Nephron progenitor cell (in vitro differentiated cells): ENCODE measurements around the gene FCAR.
"Not testable (repeated sequence)": the region's sequence is repeated elsewhere in the genome, so short reads cannot be mapped to it uniquely, and the experiment has no call there.

ENCODE experiments used
- DNase-seq: peaks from one replicate; pipeline ENCODE4 v3.0.0; 2021
- H3K27ac Mint-ChIP-seq: 2 replicates; pipeline ENCODE4 v1.8.0; 2021; ENCODE audit warnings: mild to moderate bottlenecking, moderate library complexity, mixed read lengths
- H3K27me3 Mint-ChIP-seq: 2 replicates; pipeline ENCODE4 v1.8.0; 2021; ENCODE audit warnings: mild to moderate bottlenecking, low read depth, mixed read lengths; ENCODE audit not compliant: poor library complexity
- H3K36me3 Mint-ChIP-seq: 2 replicates; pipeline ENCODE4 v1.8.0; 2021; ENCODE audit warnings: low read depth, mixed read lengths
- H3K4me1 Mint-ChIP-seq: 2 replicates; pipeline ENCODE4 v1.8.0; 2021; ENCODE audit warnings: mixed read lengths
- H3K4me3 Mint-ChIP-seq: 2 replicates; pipeline ENCODE4 v1.8.0; 2021; ENCODE audit warnings: mild to moderate bottlenecking, moderate library complexity, mixed read lengths
- H3K9me3 Mint-ChIP-seq: 2 replicates; pipeline ENCODE4 v1.8.0; 2021; ENCODE audit warnings: mild to moderate bottlenecking, moderate library complexity, mixed read lengths
- TF ChIP-seq, protein P1 (sequence below): fragments of 200-600 bp; sonication (generic); IDR thresholded peaks from 2 replicates; pipeline ENCODE4 v1.5.0; 2021; ENCODE audit warnings: antibody characterized with exemption

Gene FCAR

DNA sequence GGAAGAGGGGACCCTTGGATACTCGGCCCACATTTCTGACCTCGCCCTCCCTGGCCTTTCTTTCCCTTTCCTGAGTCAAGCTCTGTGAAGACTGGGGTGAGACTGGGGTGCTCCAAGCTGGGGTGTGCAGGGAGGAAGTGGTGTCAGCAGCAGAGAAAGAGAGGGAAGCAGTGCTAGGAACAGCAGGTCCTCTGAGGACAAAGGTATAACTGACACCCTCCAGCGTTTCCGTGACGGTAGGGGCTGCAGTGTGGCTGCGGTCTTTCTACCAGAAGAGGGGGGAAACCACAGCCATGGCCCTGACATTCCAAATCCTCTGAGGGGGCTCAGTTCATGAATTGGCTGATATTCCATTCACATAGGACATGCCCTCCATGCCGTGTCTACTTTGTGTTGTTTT, 22.7 kb upstream of the FCAR start:
- Mint-ChIP-seq H3K4me1 (no peaks in the 10 kb centered on the region), H3K9me3 (peaks cover 93% of the 10 kb centered on the region)

DNA sequence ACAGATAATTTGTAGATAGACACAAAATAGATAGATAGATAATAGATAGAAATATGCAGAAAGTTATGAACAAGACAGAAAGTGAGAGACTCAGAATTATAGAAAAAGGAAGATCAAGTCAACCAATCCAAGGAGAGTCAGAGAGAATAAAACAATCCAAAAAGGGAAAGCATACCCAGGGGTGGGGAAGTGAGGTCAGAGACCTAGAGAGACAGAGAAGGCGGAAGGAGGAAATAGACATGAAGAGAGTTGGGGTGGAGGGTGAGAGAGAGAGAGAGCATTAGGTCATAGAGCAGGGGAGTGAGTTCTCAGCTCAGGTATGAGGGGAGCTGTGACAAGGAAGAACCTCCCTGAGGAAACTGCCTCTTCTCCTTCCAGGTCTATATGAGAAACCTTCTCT, 18.8 kb upstream of the FCAR start:
- not testable (repeated sequence) for DNase-seq, H3K4me1 Mint-ChIP-seq, H3K27me3 Mint-ChIP-seq, H3K36me3 Mint-ChIP-seq, H3K27ac Mint-ChIP-seq, H3K4me3 Mint-ChIP-seq
- H3K9me3 Mint-ChIP-seq, result peaks cover 92% of the 10 kb centered on the region

More for the DNA sequence above, 22.7 kb upstream of the FCAR start:
- TF ChIP-seq, protein P1, sequence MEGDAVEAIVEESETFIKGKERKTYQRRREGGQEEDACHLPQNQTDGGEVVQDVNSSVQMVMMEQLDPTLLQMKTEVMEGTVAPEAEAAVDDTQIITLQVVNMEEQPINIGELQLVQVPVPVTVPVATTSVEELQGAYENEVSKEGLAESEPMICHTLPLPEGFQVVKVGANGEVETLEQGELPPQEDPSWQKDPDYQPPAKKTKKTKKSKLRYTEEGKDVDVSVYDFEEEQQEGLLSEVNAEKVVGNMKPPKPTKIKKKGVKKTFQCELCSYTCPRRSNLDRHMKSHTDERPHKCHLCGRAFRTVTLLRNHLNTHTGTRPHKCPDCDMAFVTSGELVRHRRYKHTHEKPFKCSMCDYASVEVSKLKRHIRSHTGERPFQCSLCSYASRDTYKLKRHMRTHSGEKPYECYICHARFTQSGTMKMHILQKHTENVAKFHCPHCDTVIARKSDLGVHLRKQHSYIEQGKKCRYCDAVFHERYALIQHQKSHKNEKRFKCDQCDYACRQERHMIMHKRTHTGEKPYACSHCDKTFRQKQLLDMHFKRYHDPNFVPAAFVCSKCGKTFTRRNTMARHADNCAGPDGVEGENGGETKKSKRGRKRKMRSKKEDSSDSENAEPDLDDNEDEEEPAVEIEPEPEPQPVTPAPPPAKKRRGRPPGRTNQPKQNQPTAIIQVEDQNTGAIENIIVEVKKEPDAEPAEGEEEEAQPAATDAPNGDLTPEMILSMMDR, result no peak
- Mint-ChIP-seq H3K27me3 (no peaks in the 10 kb centered on the region), H3K27ac (no peak overlapping the region), H3K4me3 (no peak overlapping the region), H3K36me3 (no peaks in the 10 kb centered on the region)
- no peak for DNase-seq

DNA sequence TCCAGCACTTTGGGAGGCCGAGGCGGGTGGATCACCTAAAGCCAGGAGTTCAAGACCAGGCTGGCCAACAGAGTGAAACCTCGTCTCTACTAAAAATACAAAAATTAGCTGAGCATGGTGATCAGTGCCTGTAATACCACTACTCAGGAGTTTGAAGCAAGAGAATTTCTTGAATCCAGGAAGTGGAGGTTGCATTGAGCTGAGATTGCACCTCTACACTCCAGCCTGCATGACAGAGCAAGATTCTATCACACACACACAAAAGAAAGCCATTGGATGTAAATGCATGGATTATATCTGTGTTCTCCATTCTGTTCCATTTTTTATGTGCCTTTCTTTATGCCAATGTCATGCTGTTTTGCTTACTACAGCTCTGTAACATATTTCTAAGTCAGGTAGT, 15.6 kb upstream of the FCAR start:
- not testable (repeated sequence) for DNase-seq, H3K4me3 Mint-ChIP-seq, H3K36me3 Mint-ChIP-seq, H3K27ac Mint-ChIP-seq, H3K27me3 Mint-ChIP-seq, H3K4me1 Mint-ChIP-seq
- H3K9me3 Mint-ChIP-seq, result peaks cover 79% of the 10 kb centered on the region

DNA sequence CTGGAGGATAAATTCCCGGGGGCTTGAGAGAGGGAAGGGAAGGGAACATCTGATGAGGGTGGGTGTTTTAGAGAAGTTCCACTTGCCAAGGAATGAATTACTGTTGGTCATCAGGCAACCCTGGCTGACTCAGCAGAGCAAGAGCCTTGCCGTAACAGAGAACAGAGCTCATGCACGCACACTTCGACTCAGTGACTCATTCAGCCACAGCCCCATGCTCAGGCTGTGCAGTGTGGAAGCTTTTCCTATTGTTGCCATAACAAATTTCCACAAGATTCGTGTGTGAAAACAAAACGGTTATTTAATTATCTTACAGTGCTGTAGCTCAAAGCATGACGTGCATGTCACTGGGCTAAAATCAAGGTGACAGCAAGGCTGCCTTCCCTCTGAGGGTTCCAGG, 14.6 kb upstream of the FCAR start:
- not testable (repeated sequence) for H3K4me3 Mint-ChIP-seq, H3K27ac Mint-ChIP-seq, H3K36me3 Mint-ChIP-seq, H3K27me3 Mint-ChIP-seq, H3K4me1 Mint-ChIP-seq, DNase-seq
- peaks cover 69% of the 10 kb centered on the region for H3K9me3 Mint-ChIP-seq

DNA sequence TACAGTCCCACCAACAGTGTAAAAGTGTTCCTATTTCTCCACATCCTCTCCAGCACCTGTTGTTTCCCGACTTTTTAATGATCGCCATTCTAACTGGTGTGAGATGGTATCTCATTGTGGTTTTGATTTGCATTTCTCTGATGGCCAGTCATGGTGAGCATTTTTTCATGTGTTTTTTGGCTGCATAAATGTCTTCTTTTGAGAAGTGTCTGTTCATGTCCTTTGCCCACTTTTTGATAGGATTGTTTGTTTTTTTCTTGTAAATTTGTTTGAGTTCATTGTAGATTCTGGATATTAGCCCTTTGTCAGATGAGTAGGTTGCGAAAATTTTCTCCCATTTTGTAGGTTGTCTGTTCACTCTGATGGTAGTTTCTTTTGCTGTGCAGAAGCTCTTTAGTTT, 10.6 kb upstream of the FCAR start:
- not testable (repeated sequence) for H3K4me3 Mint-ChIP-seq, H3K27ac Mint-ChIP-seq
- peaks cover 66% of the 10 kb centered on the region for H3K9me3 Mint-ChIP-seq

DNA sequence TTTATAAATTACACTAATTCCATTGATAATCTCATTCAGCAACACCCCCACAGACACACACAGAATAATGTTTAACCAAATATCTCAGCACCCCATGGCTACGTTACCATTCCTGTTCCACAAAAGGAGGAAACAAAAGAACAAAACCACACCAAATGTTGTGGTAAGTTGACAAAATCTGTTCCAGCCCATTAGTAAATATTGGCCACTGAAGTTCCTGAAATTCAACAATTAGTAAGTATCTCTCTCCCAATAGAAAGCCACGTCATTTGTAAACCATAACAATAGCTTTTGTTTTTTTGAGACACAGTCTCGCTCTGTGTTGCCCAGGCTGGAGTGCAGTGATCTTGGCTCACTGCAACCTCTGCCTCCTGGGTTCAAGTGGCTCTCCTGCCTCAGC, 2.3 kb upstream of the FCAR start:
- Mint-ChIP-seq H3K27ac (no peak overlapping the region), H3K9me3 (peaks cover 81% of the 10 kb centered on the region), H3K4me3 (no peak overlapping the region), H3K4me1 (no peaks in the 10 kb centered on the region), H3K36me3 (no peaks in the 10 kb centered on the region), H3K27me3 (no peaks in the 10 kb centered on the region)
- DNase-seq, result no peak
- TF ChIP-seq, protein P1, result no peak

More for the DNA sequence above, 10.6 kb upstream of the FCAR start:
- not testable (repeated sequence) for H3K4me1 Mint-ChIP-seq, H3K36me3 Mint-ChIP-seq, H3K27me3 Mint-ChIP-seq, DNase-seq

DNA sequence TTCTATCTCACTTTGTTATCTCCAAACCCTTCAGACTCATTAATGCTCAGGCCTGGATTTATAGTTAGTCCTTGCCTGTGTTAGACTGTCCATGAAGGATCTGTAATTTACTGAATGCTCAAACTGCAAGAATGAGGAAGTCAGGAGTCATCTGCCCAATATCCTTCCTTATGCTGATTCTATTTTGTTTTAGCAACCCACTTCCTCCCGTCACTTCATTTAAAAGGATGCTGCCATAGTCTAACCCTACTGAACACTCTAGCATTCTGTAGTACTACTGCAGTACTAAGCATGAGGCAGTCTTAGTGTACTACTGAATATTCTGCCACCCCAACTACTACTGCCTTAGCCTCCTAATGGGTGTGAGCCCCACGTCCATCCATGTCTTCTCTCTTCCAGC, 1.5 kb downstream of the FCAR start:
- TF ChIP-seq, protein P1, result no peak
- Mint-ChIP-seq H3K4me3 (no peak overlapping the region), H3K27ac (no peak overlapping the region), H3K4me1 (no peaks in the 10 kb centered on the region), H3K9me3 (peaks cover 83% of the 10 kb centered on the region), H3K27me3 (peaks cover 3% of the 10 kb centered on the region), H3K36me3 (no peaks in the 10 kb centered on the region)
- DNase-seq, result no peak

DNA sequence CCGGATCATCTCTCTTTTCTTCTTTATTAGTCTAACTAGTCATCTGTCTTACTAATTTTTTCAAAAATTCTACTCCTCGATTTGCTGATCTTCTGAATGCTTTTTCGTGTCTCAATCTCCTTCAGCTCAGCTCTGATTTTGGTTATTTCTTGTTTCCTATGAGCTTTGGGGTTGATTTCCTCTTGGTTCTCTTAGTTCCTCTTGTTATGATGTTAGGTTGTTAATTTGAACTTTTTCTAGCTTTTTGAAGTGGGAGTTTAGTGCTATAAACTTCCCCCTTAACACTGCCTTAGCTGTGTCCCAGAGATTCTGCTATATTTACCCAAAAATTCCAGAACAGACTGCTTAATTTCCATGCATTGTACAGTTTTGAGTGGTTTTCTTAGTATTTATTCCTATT, 3.4 kb downstream of the FCAR start:
- Mint-ChIP-seq H3K27ac (no peak overlapping the region), H3K4me3 (no peak overlapping the region), H3K9me3 (peaks cover 83% of the 10 kb centered on the region), H3K27me3 (peaks cover 6% of the 10 kb centered on the region), H3K36me3 (no peaks in the 10 kb centered on the region), H3K4me1 (no peaks in the 10 kb centered on the region)
- DNase-seq, result no peak
- TF ChIP-seq, protein P1, result no peak
